K562 (cell line): Measurements from ENCODE around the gene FXYD3. TPM values are rescaled to one million over a fixed set of nuclear protein-coding genes. Genes with fewer than 3 reads are reported as not detected.

Experiments
- BACH1 ChIP-seq: fragments of 200-800 bp; sonication (Bioruptor generic); IDR thresholded peaks from 2 replicates; pipeline ENCODE4 v1.6.1; 2016; ENCODE audit warnings: missing genetic modification characterization, missing compliant biosample characterization
- CAMTA2 ChIP-seq: fragments of 250-450 bp; sonication (Bioruptor Pico); conservative IDR thresholded peaks from 2 replicates; pipeline ENCODE4 v1.5.1; 2022
- CREM ChIP-seq: IDR thresholded peaks from 2 replicates; pipeline ENCODE4 v1.6.1; 2014; ENCODE audit warnings: antibody characterized with exemption, low read depth
- FUS ChIP-seq: fragments of 200-400 bp; formaldehyde crosslinking; optimal IDR thresholded peaks from 2 replicates; pipeline ENCODE3; 2017; ENCODE audit warnings: low read depth, low read length
- HDAC8 ChIP-seq: fragments of 450-650 bp; IDR thresholded peaks from 2 replicates; pipeline ENCODE4 v1.6.1; 2016; ENCODE audit warnings: mild to moderate bottlenecking, missing genetic modification characterization, moderate library complexity, missing compliant biosample characterization
- KAT8 ChIP-seq: fragments of 450-650 bp; IDR thresholded peaks from 2 replicates; pipeline ENCODE4 v1.6.1; 2016; ENCODE audit warnings: low read depth, mild to moderate bottlenecking
- KDM1A ChIP-seq, 2 experiments: fragments of 450-650 bp; IDR thresholded peaks; 2 replicates each; pipeline ENCODE4 v1.6.1; 2016; ENCODE audit warnings: mild to moderate bottlenecking in 2 of 2
- KLF13 ChIP-seq: fragments of 450-650 bp; IDR thresholded peaks from 2 replicates; pipeline ENCODE4 v1.6.1; 2016; ENCODE audit warnings: missing genetic modification characterization, low read depth, mild to moderate bottlenecking, missing compliant biosample characterization, moderate library complexity, borderline replicate concordance
- MAZ ChIP-seq, 2 experiments: fragments of 450-650 bp in 1 of 2; sonication (generic) in 1 of 2; formaldehyde crosslinking; IDR thresholded peaks in 1 of 2; conservative IDR thresholded peaks in 1 of 2; 2 replicates each; pipeline versions ENCODE4 v1.4.0 to v1.5.0; 2020; ENCODE audit warnings: mild to moderate bottlenecking in 1 of 2, missing genetic modification reagents in 1 of 2
- NCOR1 ChIP-seq: fragments of 450-650 bp; IDR thresholded peaks from 2 replicates; pipeline ENCODE4 v1.6.1; 2016; ENCODE audit warnings: mild to moderate bottlenecking, moderate library complexity
- PHF21A ChIP-seq: fragments of 450-650 bp; IDR thresholded peaks from 2 replicates; pipeline ENCODE4 v1.6.1; 2017; ENCODE audit warnings: low read depth, borderline replicate concordance
- SMARCA5 ChIP-seq: fragments of 450-650 bp; IDR thresholded peaks from 2 replicates; pipeline ENCODE4 v1.6.1; 2016
- U2AF1 ChIP-seq: fragments of 200-400 bp; formaldehyde crosslinking; optimal IDR thresholded peaks from 2 replicates; pipeline ENCODE3; 2017; ENCODE audit warnings: mild to moderate bottlenecking, low read depth, low read length, moderate library complexity
- ZC3H4 ChIP-seq: sonication (generic); formaldehyde crosslinking; IDR thresholded peaks from 2 replicates; pipeline ENCODE4 v1.9.0; 2021; ENCODE audit warnings: missing genetic modification reagents, borderline replicate concordance
- ZNF3 ChIP-seq: fragments of 250-450 bp; sonication (Bioruptor Pico); IDR thresholded peaks from 2 replicates; pipeline ENCODE4 v1.5.0; 2021; ENCODE audit warnings: mild to moderate bottlenecking, moderate library complexity
- ZNF311 ChIP-seq: fragments of 250-450 bp; sonication (Bioruptor Pico); IDR thresholded peaks from 2 replicates; pipeline ENCODE4 v1.4.0; 2020; ENCODE audit warnings: mild to moderate bottlenecking, moderate library complexity
- polyA plus RNA-seq, 8 experiments: library from polyadenylated mRNA; depleted of rRNA in 4 of 8; stranded (reverse) in 5 of 8; unstranded in 3 of 8; fragments of >200 nt; fragmentation: Nextera tagmentation in 2 of 8; fragmentation: Illumina TruSeq in 1 of 8; extraction: Ambion mirVana in 2 of 8; extraction: Trizol in 1 of 8; gene quantifications; 2 replicates each; pipeline versions ENCODE4 v1.2.1 to v1.2.3, GENCODE V29; 2011 to 2014; ENCODE audit warnings: inconsistent platforms in 1 of 8, missing spikeins in 1 of 8
- total RNA-seq, 7 experiments: library from RNA; depleted of rRNA in 6 of 7; stranded (reverse); fragments of >200 nt in 6 of 7; fragmentation: Illumina TruSeq in 2 of 7; extraction: Trizol in 2 of 7; gene quantifications; 2 replicates each; pipeline versions ENCODE4 v1.2.1 to v1.2.3, GENCODE V29; 2011 to 2021; ENCODE audit warnings: low replicate concordance in 1 of 7
- TF ChIP-seq, protein P1 (sequence below): fragments of 250-450 bp; sonication (Bioruptor Pico); IDR thresholded peaks from 2 replicates; pipeline ENCODE4 v1.4.0; 2020; ENCODE audit warnings: mild to moderate bottlenecking
- TF ChIP-seq, protein P2 (sequence below): sonication (generic); formaldehyde crosslinking; IDR thresholded peaks from 2 replicates; pipeline ENCODE4 v1.8.1; 2023; ENCODE audit warnings: mild to moderate bottlenecking, missing genetic modification reagents, moderate library complexity
- TF ChIP-seq, protein P3 (sequence below): fragments of 450-650 bp; IDR thresholded peaks from one replicate; pipeline ENCODE4 v1.6.1; 2018; ENCODE audit warnings: mild to moderate bottlenecking, moderate library complexity; ENCODE audit not compliant: partially characterized antibody
- TF ChIP-seq, protein P4 (sequence below): fragments of 250-450 bp; sonication (Bioruptor Pico); IDR thresholded peaks from 2 replicates; pipeline ENCODE4 v1.4.0; 2020; ENCODE audit warnings: mild to moderate bottlenecking, moderate library complexity
- TF ChIP-seq, protein P5 (sequence below), 2 experiments: fragments of 450-650 bp; conservative IDR thresholded peaks; 2 replicates each; pipeline ENCODE4 v1.6.1; 2017; ENCODE audit warnings: mild to moderate bottlenecking in 2 of 2, moderate library complexity in 2 of 2

The FXYD3 gene
- total and polyA plus RNA-seq, 9 of the 15 experiments (the other 6 are each of a cell fraction or from before 2014, with no cell fraction given) = 0.24 TPM; not detected in 8

DNA sequence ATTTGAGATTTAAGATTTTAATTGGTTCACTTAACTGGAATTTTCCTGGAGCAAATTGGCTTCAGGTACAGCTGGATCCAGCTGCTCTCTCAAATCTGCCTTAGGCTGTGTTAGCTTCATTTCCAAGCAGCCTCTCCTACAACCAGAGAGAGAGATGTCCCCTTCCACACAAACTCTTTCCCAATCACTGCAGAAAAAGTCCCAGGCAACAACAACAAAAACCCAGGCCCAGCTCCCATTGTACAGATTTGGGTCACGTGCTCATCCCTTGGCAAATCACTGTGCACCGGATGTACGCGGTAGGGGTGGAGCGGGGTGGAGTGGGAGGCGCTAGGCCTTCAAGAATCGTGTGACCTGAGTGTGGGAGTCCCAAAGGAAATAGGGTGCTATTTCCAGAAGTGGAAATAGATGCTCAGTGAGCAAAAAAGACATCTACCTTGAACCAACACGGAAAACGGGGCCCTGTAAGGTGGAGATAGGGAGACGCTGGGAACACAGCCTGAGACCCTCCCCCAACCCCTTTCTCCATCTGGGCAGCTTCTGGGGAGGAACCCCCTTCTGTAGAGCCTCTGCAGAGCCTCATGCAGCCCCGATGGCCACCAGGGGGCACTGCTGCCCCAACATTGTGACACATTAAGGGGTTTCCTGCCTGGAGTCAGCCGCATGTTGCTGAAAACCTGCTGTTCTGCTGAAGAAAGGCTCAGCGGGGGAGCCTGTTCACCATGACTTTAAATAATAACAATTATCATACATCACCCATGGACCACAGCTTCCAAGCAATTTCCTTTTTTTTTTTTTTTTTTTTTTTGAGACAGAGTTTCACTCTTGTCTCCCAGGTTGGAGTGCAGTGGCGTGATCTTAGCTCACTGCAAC, 48.7 kb upstream of the FXYD3 start (continued):
- TF ChIP-seq, protein P1, sequence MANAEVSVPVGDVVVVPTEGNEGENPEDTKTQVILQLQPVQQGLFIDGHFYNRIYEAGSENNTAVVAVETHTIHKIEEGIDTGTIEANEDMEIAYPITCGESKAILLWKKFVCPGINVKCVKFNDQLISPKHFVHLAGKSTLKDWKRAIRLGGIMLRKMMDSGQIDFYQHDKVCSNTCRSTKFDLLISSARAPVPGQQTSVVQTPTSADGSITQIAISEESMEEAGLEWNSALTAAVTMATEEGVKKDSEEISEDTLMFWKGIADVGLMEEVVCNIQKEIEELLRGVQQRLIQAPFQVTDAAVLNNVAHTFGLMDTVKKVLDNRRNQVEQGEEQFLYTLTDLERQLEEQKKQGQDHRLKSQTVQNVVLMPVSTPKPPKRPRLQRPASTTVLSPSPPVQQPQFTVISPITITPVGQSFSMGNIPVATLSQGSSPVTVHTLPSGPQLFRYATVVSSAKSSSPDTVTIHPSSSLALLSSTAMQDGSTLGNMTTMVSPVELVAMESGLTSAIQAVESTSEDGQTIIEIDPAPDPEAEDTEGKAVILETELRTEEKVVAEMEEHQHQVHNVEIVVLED (CRISPR knock-in tag) = no peak
- TF ChIP-seq BACH1 (tag) = no peak
- TF ChIP-seq, protein P2, sequence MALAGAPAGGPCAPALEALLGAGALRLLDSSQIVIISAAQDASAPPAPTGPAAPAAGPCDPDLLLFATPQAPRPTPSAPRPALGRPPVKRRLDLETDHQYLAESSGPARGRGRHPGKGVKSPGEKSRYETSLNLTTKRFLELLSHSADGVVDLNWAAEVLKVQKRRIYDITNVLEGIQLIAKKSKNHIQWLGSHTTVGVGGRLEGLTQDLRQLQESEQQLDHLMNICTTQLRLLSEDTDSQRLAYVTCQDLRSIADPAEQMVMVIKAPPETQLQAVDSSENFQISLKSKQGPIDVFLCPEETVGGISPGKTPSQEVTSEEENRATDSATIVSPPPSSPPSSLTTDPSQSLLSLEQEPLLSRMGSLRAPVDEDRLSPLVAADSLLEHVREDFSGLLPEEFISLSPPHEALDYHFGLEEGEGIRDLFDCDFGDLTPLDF (CRISPR knock-in tag) = no peak
- TF ChIP-seq, protein P3, sequence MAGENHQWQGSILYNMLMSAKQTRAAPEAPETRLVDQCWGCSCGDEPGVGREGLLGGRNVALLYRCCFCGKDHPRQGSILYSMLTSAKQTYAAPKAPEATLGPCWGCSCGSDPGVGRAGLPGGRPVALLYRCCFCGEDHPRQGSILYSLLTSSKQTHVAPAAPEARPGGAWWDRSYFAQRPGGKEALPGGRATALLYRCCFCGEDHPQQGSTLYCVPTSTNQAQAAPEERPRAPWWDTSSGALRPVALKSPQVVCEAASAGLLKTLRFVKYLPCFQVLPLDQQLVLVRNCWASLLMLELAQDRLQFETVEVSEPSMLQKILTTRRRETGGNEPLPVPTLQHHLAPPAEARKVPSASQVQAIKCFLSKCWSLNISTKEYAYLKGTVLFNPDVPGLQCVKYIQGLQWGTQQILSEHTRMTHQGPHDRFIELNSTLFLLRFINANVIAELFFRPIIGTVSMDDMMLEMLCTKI = no peak
- TF ChIP-seq KAT8 = no peak
- no peak for TF ChIP-seq HDAC8 (tag)
- TF ChIP-seq KLF13 (tag) = 0 out of 2 replicates have a peak, but pooled peaks have one; percentile 44
- peak; percentile 60; the same call in 1 of the 2 replicates for TF ChIP-seq SMARCA5
- TF ChIP-seq MAZ (CRISPR knock-in tag; conservative IDR thresholded peaks at IDR 0.05 in 1 of 2, IDR thresholded peaks at IDR 0.05 in 1 of 2) = peak in 1 of 2 experiments; percentile 59; a peak in 2 of 4 replicates
- TF ChIP-seq KDM1A (IDR thresholded peaks at IDR 0.05) = peak; percentile 79
- TF ChIP-seq, protein P4, sequence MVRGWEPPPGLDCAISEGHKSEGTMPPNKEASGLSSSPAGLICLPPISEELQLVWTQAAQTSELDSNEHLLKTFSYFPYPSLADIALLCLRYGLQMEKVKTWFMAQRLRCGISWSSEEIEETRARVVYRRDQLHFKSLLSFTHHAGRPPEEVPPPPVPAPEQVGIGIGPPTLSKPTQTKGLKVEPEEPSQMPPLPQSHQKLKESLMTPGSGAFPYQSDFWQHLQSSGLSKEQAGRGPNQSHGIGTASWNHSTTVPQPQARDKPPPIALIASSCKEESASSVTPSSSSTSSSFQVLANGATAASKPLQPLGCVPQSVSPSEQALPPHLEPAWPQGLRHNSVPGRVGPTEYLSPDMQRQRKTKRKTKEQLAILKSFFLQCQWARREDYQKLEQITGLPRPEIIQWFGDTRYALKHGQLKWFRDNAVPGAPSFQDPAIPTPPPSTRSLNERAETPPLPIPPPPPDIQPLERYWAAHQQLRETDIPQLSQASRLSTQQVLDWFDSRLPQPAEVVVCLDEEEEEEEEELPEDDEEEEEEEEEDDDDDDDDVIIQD = no peak
- TF ChIP-seq U2AF1 = no peak
- TF ChIP-seq PHF21A = peak; percentile 79; the same call in 1 of the 2 replicates
- TF ChIP-seq ZC3H4 (CRISPR knock-in tag) = no peak
- no peak for TF ChIP-seq NCOR1
- TF ChIP-seq, protein P5, sequence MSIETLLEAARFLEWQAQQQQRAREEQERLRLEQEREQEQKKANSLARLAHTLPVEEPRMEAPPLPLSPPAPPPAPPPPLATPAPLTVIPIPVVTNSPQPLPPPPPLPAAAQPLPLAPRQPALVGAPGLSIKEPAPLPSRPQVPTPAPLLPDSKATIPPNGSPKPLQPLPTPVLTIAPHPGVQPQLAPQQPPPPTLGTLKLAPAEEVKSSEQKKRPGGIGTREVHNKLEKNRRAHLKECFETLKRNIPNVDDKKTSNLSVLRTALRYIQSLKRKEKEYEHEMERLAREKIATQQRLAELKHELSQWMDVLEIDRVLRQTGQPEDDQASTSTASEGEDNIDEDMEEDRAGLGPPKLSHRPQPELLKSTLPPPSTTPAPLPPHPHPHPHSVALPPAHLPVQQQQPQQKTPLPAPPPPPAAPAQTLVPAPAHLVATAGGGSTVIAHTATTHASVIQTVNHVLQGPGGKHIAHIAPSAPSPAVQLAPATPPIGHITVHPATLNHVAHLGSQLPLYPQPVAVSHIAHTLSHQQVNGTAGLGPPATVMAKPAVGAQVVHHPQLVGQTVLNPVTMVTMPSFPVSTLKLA (conservative IDR thresholded peaks at IDR 0.05) = peak in 1 of 2 experiments; percentile 48; a peak in 2 of 4 replicates
- no peak for TF ChIP-seq FUS
- no peak for TF ChIP-seq CAMTA2 (CRISPR knock-in tag)
- TF ChIP-seq ZNF3 (CRISPR knock-in tag) = no peak
- TF ChIP-seq ZNF311 (CRISPR knock-in tag) = no peak
- TF ChIP-seq CREM = peak; percentile 31; the same call in 1 of the 2 replicates
